NCI-H748 treated with DMSO at 0.1 percent for 48 hours (cell line): Measurements from ENCODE around the gene GJB5.
"Not testable (repeated sequence)": the region's sequence is repeated elsewhere in the genome, so short reads cannot be mapped to it uniquely, and the experiment has no call there.

Experiments used
- DNase-seq: peaks from one replicate; lab custom pipeline; 2025; lab: John Stamatoyannopoulos, UW

GJB5 gene

GRCh38 chr1:34745666-34746065 lies 9.2 kb upstream of the GJB5 start:
- no peak for DNase-seq

DNA sequence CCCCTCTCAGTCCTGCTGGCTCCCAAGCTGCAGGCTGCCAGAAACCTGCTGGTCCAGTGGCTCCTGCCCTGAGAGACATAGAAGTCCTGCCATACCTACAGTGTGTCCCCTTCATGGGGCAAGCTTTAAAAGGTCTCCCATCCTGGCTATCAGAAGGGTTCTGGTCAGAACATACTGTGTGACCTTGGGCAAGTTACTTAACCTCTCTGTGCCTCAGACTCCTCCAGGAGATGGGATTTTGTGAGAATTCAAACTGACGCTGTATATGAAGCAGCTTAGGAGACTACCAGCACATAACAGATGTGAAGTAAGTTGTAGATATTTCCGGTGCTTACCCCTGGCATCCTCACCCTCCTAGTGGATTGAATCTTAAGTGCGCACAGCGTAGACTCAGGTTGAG lies 8.7 kb upstream of the GJB5 start:
- no peak for DNase-seq

DNA sequence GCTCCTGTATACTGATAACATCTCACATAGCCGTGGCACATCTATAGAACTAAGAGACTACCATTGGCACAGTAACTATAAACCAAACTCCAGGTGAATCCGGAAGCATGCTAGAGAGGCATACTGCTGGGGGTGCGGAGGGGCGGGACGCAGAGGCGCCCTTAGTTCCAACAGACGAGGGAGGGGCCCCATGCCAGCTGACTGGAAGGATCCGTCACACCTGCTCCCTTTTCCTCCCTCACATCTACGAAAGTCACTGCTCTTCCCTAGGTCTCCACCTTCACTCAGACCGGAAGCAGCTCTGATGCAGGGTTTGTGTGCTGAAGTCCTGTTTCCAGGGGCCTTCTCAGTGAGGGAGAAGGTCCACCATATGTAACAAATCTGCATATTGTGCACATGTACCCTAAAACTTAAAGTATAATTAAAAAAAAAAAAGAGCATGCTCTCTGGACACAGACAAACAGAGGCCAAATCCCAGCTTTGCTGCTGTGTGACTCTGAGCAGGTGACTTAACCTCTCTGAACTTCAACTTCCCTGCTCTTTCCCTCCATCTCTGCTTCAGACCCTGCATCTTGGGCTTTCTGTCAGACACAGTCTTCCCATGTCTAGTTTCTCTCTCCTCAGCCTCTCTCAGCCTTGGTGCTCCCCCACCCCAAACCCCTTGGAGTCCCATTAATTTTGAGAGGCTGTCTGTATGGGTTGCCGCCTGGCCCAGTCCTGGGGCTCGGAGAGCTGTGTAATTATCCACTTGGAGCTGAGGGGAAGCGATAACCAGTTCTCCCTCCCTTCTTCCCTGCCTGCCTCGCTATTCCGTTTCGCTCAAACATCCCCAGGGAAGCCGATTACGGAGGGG lies 7.8 kb upstream of the GJB5 start:
- DNase-seq, result no peak

GRCh38 chr1:34747638-34747941 lies 7.3 kb upstream of the GJB5 start:
- DNase-seq, result no peak

- DNase-seq, result no peak
Measured at GRCh38 chr1:34749992-34750391, 4.9 kb upstream of the GJB5 start.

GRCh38 chr1:34750610-34751009 lies 4.2 kb upstream of the GJB5 start:
- DNase-seq, result no peak

DNA sequence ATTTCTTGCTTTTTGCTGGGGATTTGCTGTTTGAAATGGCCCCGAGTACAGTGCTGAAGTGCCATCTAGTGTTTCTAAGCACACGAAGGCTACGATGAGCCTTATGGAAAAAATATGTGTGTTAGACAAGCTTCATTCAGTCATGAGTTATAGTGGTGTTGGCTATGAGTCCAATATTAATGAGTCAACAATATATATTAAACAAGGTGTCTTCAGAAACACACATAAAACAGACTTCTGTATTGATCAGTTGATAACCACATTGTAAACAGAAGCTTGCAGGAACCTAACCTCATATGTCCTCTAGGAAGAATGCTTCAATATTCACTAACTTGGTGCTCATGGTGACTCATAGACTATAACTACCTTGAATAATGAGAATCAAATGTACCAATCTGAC lies 1.7 kb upstream of the GJB5 start:
- no peak for DNase-seq

GRCh38 chr1:34755961-34756360 lies 1.1 kb downstream of the GJB5 start:
- no peak for DNase-seq

- DNase-seq, result no peak
Measured at GRCh38 chr1:34757386-34757785, 2.5 kb downstream of the GJB5 start.

DNA sequence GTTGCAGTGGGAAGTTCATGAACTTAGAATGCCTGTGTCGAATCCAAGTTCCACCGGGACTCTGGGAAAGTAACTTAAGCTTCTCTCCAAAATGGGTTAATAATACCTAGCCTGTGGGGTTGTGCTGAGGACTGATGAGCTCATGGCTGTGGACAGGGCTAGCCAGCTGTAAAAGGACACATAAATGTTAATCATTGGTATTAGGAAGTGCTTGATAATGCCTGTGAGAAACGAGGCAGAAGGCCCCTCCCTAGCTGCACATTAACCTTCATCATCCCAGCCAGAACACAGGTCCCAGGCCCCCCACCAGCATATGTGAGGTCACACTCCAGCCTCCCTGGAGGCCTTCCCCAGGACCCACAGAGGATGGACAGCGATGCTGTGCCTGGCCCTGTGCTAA lies 3.9 kb downstream of the GJB5 start:
- no peak for DNase-seq

DNA sequence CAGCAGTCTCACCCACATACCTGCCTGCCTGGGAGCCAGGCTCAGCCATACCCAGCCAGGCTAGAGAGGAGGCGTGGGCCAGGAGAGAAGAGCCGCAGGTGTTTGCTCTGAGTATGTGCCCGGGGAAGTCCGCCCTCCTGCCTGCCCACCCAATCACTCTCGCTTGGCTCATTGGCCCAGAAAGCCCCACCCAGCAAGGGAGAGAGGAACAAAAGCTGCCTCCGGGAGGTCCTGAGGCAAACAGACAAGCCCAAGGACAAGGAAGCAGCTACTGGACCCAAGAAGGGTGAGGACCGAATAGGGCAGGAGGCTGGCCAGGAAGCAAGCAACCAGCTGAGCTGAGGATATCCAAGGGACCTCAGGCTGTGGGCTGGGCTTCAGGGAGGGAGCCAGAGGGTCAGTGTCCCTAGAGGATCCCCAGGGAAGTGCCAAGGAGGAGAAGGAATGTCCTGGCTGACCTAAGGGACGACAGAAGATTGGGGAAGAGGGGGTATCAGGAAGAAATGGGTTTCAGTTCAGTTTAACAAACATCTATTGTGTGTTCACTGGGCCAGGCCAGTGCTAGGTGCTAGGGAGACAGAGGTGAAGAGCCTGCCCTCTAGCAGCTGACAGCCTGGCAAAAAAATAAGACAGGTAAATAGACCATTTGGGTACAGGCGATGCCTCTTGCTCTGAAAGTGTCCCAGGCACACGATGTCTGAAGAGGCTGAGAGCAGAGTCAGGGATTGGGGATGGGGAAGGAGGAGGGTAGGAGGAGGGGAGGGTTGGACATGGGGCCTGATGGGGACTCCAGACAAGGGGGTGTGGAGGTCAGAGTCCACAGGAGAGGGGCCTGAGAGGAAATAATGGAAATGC lies 4.9 kb downstream of the GJB5 start, which contains the start of gene GJB4:
Gene GJB4, plus strand, starts transcription at position 238 of the 855 bp plus-strand sequence. CDS start 1,515 bp downstream, outside the sequence.
- no peak for DNase-seq

GRCh38 chr1:34761176-34761761 lies 6.4 kb downstream of the GJB5 start:
- DNase-seq, result no peak

- DNase-seq, result no peak
Measured at GRCh38 chr1:34761776-34762307, 7.0 kb downstream of the GJB5 start.

- no peak for DNase-seq
Measured at GRCh38 chr1:34762474-34763141, 7.8 kb downstream of the GJB5 start.

DNA sequence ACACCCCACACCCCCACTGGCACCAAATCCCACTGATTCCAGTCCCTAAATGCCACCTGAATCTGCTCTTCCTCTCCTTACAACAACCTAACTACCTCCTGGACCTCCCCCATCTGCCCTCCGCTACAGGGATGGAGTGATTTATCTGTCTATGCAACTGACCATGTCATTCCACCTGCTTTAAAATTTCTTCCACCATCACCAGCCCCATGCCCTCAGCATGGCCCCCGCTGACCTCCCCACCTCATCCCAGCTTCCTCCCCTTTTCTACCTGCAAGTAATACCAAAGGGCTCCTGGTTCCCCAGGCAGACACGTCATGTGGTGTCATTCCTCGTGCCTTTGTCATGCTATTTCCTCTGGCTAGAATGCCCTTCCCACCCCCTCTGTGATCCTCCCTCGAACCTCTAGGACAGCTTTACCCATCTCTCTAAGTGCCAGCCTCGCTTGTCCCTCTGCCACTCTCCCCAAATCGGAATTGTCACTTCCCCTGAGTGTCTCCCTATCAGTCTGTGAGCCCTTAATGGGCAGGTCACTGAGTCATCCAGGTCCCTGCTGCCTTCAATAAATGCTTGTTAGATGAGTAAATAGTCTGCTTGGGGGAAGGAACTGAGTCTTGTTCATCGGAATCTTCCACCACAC lies 8.4 kb downstream of the GJB5 start:
- no peak for DNase-seq

GRCh38 chr1:34768856-34769255 lies 14.0 kb downstream of the GJB5 start:
- no peak for DNase-seq

- DNase-seq, result no peak
Measured at GRCh38 chr1:34770891-34771504, 16.2 kb downstream of the GJB5 start.

- no peak for DNase-seq
Measured at GRCh38 chr1:34771573-34772371, 16.9 kb downstream of the GJB5 start.

- not testable (repeated sequence) for DNase-seq
Measured at GRCh38 chr1:34773114-34773513, 18.3 kb downstream of the GJB5 start.

- no peak for DNase-seq
Measured at GRCh38 chr1:34774957-34775356, 20.1 kb downstream of the GJB5 start.
